ENCODE measurements around the gene WDR6.

GRCh38 chr3:48984663-48985062 is 22.5 kb upstream of the WDR6 start:
- TF ChIP-seq POLR2A (IDR thresholded peaks at IDR 0.05; ENCODE audit: low read length) (no peak), GATA1 (IDR thresholded peaks at IDR 0.05; ENCODE audit: low read depth, low read length) (no peak)
